ENCODE measurements around the gene KRT5.

Gene KRT5

DNA sequence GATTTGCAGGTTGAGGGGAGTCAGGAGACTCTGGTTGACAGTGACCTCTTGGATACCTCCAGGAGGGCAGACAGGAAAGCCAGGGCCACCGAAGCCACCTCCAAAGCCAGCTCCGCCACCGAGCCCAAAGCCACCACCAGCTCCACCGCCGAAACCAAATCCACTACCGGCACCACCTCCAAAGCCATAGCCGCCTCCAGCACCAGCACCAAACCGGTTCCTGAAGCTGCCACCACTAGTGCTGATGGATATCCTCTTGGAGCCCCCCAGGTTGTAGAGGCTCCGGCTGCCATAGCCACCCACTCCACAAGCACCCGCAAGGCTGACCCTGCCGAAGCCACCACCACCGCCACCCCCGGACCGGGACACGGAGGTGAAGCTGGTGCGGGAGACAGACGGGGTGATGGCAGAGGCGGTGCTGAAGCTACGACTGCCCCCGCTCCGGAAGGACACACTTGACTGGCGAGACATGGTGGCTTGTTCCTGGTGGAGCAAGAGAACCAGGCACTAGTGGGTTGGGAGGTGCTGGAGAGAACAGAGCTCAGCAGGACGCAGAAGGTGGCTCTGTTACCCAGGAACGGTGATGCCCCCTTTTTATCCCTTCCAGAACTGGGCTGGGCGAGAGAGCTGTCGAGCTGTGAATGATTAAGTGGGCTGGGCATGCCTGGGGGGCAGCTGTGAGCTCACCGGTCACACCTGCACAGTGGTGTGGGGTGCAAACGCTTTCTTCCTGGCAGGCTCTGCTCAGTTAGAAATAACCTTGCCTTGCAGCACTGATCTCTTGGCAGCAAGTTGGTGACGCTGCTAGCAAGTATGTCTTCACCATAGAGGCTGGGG, at the start of gene KRT5:
Gene KRT5 (minus strand): TSS at position 569 of the 837 bp plus-strand sequence. CDS start 98 bp downstream, at position 471.
- no peak for DNase-seq (ENCODE audit: insufficient read length, low spot score)
- no peak for FAIRE-seq

GRCh38 chr12:52568111-52568510, 47.9 kb upstream of the KRT5 start:
- FAIRE-seq (no peak), DNase-seq (ENCODE audit: insufficient read length, low spot score) (no peak)

DNA sequence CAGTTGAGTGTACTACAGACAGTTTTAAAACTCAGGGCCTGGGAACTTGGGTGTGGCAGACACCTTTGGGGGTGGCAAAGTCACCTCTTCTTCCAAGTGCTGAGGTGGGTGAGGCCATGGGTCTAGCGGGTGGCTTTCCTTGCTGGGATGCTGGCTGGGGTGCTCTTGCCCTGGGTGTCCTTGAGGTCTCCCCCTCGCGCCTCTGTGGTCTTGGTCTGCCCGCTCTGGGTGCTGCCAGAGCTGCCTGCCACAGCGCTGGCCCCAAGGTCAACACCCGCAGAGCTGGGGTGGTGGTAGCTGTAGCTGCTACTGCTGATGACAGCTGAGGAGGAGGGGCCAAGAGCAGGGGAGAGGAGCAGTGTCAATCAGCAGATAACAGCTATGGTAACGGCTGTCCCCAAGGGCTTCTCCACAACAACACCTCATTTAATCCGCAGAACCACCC, 46.7 kb upstream of the KRT5 start:
- DNase-seq (ENCODE audit: insufficient read length, low spot score) (no peak), FAIRE-seq (no peak)

DNA sequence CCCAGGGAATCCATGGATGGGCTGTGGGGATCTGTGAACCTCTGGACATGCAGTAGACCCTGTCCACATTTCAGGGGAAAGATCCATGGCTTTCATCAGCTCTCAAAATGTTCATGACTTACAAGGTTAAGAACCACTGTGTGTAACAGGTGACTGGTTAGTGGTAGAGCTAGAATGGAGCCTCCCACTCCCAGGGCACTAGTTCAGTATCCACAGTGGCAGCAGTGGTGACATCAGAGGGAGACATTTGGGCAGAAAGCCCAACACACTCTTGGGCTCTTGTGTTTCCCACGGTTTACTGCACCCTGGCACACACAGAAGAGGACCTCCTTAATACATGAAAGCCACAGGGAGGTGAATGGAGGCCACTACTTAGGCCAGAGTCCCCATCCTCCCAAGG, 44.4 kb upstream of the KRT5 start:
- no peak for FAIRE-seq
- DNase-seq (ENCODE audit: insufficient read length, low spot score): no peak

- DNase-seq (ENCODE audit: insufficient read length, low spot score) (no peak), FAIRE-seq (no peak)
These were observed 41.8 kb upstream of the KRT5 start for GRCh38 chr12:52561880-52562449.

DNA sequence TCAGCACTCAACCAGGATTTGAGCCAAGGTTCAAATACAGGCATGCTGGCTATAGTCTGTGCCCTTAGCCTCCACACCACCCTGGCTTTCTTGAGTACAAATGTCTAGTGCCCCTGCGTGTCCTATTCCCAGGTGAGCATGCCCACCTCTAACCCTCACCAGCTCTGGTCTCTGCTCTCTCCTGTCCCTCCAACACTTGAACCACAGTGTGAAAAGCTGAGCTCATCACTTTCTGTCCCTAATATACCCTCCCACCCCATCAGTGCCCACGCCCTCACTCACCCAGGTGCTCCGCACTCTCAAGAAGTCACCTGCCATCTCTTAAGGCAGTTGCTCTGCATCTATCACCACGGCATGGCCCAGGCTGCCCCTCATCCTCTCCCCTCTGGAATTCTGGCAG, 39.8 kb upstream of the KRT5 start:
- DNase-seq (ENCODE audit: insufficient read length, low spot score): no peak
- FAIRE-seq: no peak

GRCh38 chr12:52558781-52559445, 38.7 kb upstream of the KRT5 start:
- FAIRE-seq (no peak), DNase-seq (ENCODE audit: insufficient read length, low spot score) (no peak)

DNA sequence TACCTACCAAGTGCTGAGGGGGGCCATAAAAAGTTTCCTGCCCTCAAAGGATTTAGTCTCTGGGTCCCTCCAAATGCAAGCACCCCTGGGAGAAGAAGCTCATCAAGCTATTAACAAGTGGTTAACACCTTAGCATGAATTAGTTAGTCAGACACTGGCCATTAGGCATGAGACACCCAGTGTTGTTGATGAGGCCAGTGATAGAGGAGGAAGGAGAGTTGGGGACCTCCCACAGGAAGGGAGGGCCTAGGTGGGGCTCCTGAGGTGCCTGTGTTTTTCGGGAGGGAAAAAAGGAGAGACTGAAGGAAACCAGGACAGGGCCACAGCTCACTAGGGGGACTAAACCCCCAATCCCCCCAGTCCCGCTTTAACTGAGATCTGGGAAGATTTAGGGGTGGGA, 37.3 kb upstream of the KRT5 start:
- no peak for DNase-seq (ENCODE audit: insufficient read length, low spot score)
- FAIRE-seq: no peak

DNA sequence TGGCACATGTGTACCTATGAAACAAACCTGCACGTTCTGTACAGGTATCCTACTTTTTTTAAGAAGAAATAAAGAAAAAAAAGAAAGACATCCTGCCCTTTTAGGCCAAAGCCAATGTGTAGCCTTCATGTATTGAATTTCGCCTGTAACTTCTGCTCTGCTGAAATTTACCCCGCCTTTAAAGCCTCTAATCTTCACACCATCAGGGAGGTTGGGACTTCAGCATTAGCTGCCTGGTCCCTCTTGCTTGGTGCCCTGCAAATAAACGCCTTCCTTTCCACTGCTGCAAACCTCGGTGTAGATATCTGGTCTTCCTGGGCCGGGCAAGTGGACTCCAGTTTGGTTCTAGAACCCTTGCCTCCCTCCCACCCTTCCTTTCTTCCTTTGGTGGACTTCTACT, 35.4 kb upstream of the KRT5 start:
- FAIRE-seq (no peak), DNase-seq (ENCODE audit: insufficient read length, low spot score) (no peak)

DNA sequence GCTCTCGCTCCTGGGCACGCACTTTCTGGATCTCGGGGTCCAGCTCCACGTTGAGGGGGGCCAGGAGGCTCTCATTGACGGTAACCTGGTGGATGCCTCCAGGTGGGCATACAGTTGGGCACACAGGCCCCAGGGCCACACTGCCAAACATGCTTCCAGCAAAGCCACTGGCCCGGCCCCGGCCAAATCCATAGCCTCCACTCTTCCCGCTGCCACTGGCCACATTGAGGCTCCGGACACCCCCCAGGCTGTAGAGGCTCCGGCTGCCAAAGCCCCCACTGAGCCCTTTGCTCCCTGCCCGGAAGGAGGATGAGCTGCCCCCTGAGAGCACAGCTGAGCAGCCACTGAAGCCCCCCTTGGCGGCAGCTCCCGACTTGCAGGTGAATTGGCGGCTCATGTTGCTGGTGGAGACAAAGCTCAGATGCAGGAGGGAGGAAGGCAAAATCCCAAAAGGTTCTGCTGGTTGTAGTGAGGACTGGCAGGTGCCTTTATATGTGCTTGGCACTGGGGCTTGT, 32.5 kb upstream of the KRT5 start, which contains the start of gene KRT71:
Gene KRT71 (minus strand): TSS at position 465 of the 515 bp plus-strand sequence. CDS start 68 bp downstream, at position 397.
- no peak for FAIRE-seq
- no peak for DNase-seq (ENCODE audit: insufficient read length, low spot score)

GRCh38 chr12:52552055-52552454, 31.9 kb upstream of the KRT5 start:
- DNase-seq (ENCODE audit: insufficient read length, low spot score) (no peak), FAIRE-seq (no peak)

GRCh38 chr12:52551216-52551865, 31.1 kb upstream of the KRT5 start:
- no peak for FAIRE-seq
- no peak for DNase-seq (ENCODE audit: insufficient read length, low spot score)

- no peak for FAIRE-seq
- no peak for DNase-seq (ENCODE audit: insufficient read length, low spot score)
These were observed 25.9 kb upstream of the KRT5 start for GRCh38 chr12:52546126-52546525.

DNA sequence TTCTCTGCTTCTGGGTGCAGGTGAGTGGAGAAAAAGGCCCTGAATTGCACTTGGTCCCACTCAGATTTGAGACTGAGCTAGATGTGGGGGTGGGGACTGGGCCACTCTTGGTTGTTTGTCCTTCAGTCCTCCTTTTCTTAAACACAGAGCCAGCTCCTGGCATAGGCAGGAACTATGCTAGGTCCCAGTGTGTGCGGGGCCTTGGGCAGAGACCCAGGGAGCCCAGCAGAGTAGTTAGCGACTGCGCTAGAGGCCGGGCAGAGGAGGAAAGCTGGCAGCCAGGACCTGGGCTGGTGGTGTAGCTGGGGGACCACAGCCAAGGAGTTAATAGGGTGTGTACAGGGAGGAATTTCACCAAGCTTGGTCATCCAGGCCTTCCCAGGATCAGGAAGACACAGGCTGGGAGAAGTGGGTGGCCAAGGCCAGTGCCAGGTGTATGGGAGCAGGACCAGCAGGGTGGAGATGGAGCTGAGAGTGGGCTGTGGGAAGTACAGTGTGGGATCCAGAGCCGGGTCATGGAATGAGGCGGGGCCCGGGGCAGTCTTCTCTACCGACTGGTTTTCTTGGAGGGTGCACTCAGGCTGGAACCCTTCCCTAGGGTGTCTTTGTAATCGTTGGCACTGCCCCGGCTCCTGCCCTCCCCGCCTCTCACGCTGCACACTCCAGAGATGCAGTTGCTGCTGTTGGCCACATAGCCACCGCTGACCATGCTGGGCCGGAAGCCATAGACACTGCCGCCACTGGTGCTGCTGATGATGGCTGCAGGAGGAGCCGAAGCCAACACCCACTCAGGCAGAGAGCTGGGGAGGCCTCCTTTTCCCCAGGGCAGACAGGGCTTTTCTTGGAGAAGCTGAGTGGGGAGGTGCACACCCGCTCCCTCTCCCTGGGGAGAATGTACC, 24.0 kb upstream of the KRT5 start:
- DNase-seq (ENCODE audit: insufficient read length, low spot score): no peak
- FAIRE-seq: no peak

GRCh38 chr12:52542785-52543318, 22.7 kb upstream of the KRT5 start:
- DNase-seq (ENCODE audit: insufficient read length, low spot score) (no peak), FAIRE-seq (no peak)

- no peak for FAIRE-seq
- DNase-seq (ENCODE audit: insufficient read length, low spot score): no peak
These were observed 22.0 kb upstream of the KRT5 start for GRCh38 chr12:52542157-52542556.

GRCh38 chr12:52541709-52542108, 21.5 kb upstream of the KRT5 start:
- DNase-seq (ENCODE audit: insufficient read length, low spot score): no peak
- FAIRE-seq: no peak

DNA sequence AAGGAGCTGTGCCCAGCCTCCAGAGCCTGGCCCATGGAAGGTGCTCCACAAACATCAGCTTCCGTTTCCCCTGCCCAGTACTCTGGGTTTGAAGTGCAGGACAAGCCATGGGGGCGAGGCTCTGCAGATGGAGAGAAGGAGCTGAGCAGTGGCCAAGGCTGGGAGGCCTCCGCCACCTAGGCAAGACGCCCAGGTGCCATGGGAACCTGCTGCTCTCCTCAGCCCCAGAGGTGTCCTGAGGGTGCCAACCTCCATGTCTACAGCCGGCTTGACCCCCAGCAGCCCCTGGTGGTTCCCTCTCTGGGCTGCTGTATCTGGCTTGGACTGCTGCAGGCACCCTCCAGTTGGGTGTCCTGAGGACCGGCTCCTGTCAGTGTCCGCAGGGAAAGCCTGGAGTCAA, 20.3 kb upstream of the KRT5 start:
- no peak for FAIRE-seq

GRCh38 chr12:52539821-52540173, 19.6 kb upstream of the KRT5 start:
- DNase-seq (ENCODE audit: insufficient read length, low spot score): no peak
- no peak for FAIRE-seq

More for the DNA sequence above, 20.3 kb upstream of the KRT5 start:
- DNase-seq (ENCODE audit: insufficient read length, low spot score): no peak
